Measurements from ENCODE around the gene CHST7. TPM values are rescaled to one million over a fixed set of nuclear protein-coding genes. Genes with fewer than 3 reads are reported as not detected.
"Not testable (repeated sequence)": the region's sequence is repeated elsewhere in the genome, so short reads cannot be mapped to it uniquely, and the experiment has no call there.

Gene CHST7
- total and polyA plus RNA-seq, 10 of the 15 experiments (the other 5 are each of a cell fraction or from before 2014, with no cell fraction given) = 0.58 to 11.0 (median 5.4) TPM

- in situ Hi-C loops (cut with MboI) = not testable (repeated sequence)
These were observed 43.7 kb upstream of the CHST7 start for GRCh38 chrX:46529740-46530403.

GRCh38 chrX:46530404-46530908 lies 43.1 kb upstream of the CHST7 start:
- H3K36me3 ChIP-seq (ENCODE audit: control insufficient read depth in 2 of 2, insufficient read depth in 2 of 2, low read length in 1 of 2); SMC1A ChIA-PET (ENCODE audit: uncharacterized antibody, unreplicated experiment); H3K79me2 ChIP-seq (ENCODE audit: control insufficient read depth, insufficient read depth, low read length); DNase-seq (ENCODE audit: low read depth, low spot score); CTCF ChIA-PET; H4K20me1 ChIP-seq (ENCODE audit: control insufficient read depth, insufficient read depth); BruUV-seq (replicated peaks); in situ Hi-C loops (cut with MboI); H3K9me3 ChIP-seq (replicated peaks; ENCODE audit: control insufficient read depth, insufficient read depth, low read length); H3K9ac ChIP-seq (ENCODE audit: control insufficient read depth, insufficient read depth, low read length); H3K27ac ChIP-seq (ENCODE audit: control insufficient read depth, insufficient read depth); H3K4me1 ChIP-seq (ENCODE audit: control insufficient read depth, insufficient read depth, low read length); H2AFZ ChIP-seq (ENCODE audit: control insufficient read depth, low read depth, low read length); intact Hi-C loops (cut with micrococcal nuclease; ENCODE audit: unreplicated experiment); ATAC-seq; H3K4me2 ChIP-seq (ENCODE audit: control insufficient read depth, insufficient read depth); H3K27me3 ChIP-seq (replicated peaks in 1 of 2; ENCODE audit: control insufficient read depth in 2 of 2, insufficient read depth in 2 of 2, low read length in 1 of 2); H3K4me3 ChIP-seq; POLR2A ChIA-PET; RAD21 ChIA-PET (ENCODE audit: unreplicated experiment): not testable (repeated sequence)
- WGBS (ENCODE audit: insufficient coverage, insufficient replicate concordance, low lambda C conversion rate, missing lambda C conversion rate) = 44% methylated on average over 1 of the region's 1 CpG
- peak; percentile 75 for FAIRE-seq

More at GRCh38 chrX:46529740-46530403, 43.7 kb upstream of the CHST7 start:
- H2AFZ ChIP-seq (ENCODE audit: control insufficient read depth, low read depth, low read length); H3K9ac ChIP-seq (ENCODE audit: control insufficient read depth, insufficient read depth, low read length); H3K4me3 ChIP-seq; DNase-seq (ENCODE audit: low read depth, low spot score); RAD21 ChIA-PET (ENCODE audit: unreplicated experiment); H3K27ac ChIP-seq (ENCODE audit: control insufficient read depth, insufficient read depth); H3K4me1 ChIP-seq (ENCODE audit: control insufficient read depth, insufficient read depth, low read length); H3K27me3 ChIP-seq (replicated peaks in 1 of 2; ENCODE audit: control insufficient read depth in 2 of 2, insufficient read depth in 2 of 2, low read length in 1 of 2); BruUV-seq (replicated peaks); intact Hi-C loops (cut with micrococcal nuclease; ENCODE audit: unreplicated experiment); H3K79me2 ChIP-seq (ENCODE audit: control insufficient read depth, insufficient read depth, low read length); H3K4me2 ChIP-seq (ENCODE audit: control insufficient read depth, insufficient read depth); POLR2A ChIA-PET; H3K9me3 ChIP-seq (replicated peaks; ENCODE audit: control insufficient read depth, insufficient read depth, low read length); H4K20me1 ChIP-seq (ENCODE audit: control insufficient read depth, insufficient read depth); SMC1A ChIA-PET (ENCODE audit: uncharacterized antibody, unreplicated experiment); H3K36me3 ChIP-seq (ENCODE audit: control insufficient read depth in 2 of 2, insufficient read depth in 2 of 2, low read length in 1 of 2): not testable (repeated sequence)
- 49% methylated on average over 9 of the region's 12 CpGs for WGBS (ENCODE audit: insufficient coverage, insufficient replicate concordance, low lambda C conversion rate, missing lambda C conversion rate)
- peak; percentile 86 for FAIRE-seq
- CTCF ChIA-PET = interaction anchor here (0.7 kb wide), 1 partner anchor 112 kb away, joined by 3 read pairs; no protein-coding TSS in a partner anchor
- peak; percentile 59 for ATAC-seq

All from GM12878 (cell line).